Measurements from ENCODE around the gene ZNG1A.
A peak's percentile ranks its signal among the peaks of the same experiment; 100 is the strongest.
"Not testable (repeated sequence)": the region's sequence is repeated elsewhere in the genome, so short reads cannot be mapped to it uniquely, and the experiment has no call there.

Gene ZNG1A

GRCh38 chr9:117144-117994 is 61.5 kb downstream of the ZNG1A start:
- DNase-seq (ENCODE audit: low spot score); in situ Hi-C loops (cut with MboI; ENCODE audit: low sequenced_read_pairs, unreplicated experiment): not testable (repeated sequence)

- in situ Hi-C loops (cut with MboI; ENCODE audit: low sequenced_read_pairs, unreplicated experiment): not testable (repeated sequence)
Observed at GRCh38 chr9:116239-117077, 62.4 kb downstream of the ZNG1A start.

GRCh38 chr9:115118-115451 is 63.8 kb downstream of the ZNG1A start:
- DNase-seq (ENCODE audit: low spot score): peak; percentile 6

More at GRCh38 chr9:116239-117077, 62.4 kb downstream of the ZNG1A start:
- DNase-seq (ENCODE audit: low spot score): not testable (repeated sequence)

GRCh38 chr9:114267-115117 is 64.4 kb downstream of the ZNG1A start:
- peak; percentile 20 for DNase-seq (ENCODE audit: low spot score)
- in situ Hi-C loops (cut with MboI; ENCODE audit: low sequenced_read_pairs, unreplicated experiment): not testable (repeated sequence)

More at GRCh38 chr9:115118-115451, 63.8 kb downstream of the ZNG1A start:
- in situ Hi-C loops (cut with MboI; ENCODE audit: low sequenced_read_pairs, unreplicated experiment): not testable (repeated sequence)

- DNase-seq (ENCODE audit: low spot score): peak; percentile 67
- in situ Hi-C loops (cut with MboI; ENCODE audit: low sequenced_read_pairs, unreplicated experiment): not testable (repeated sequence)
Observed at GRCh38 chr9:113468-114266, 65.2 kb downstream of the ZNG1A start.

GRCh38 chr9:112589-113467 is 66.0 kb downstream of the ZNG1A start:
- DNase-seq (ENCODE audit: low spot score); in situ Hi-C loops (cut with MboI; ENCODE audit: low sequenced_read_pairs, unreplicated experiment): not testable (repeated sequence)

GRCh38 chr9:110672-111071 is 68.2 kb downstream of the ZNG1A start:
- DNase-seq (ENCODE audit: low spot score); in situ Hi-C loops (cut with MboI; ENCODE audit: low sequenced_read_pairs, unreplicated experiment): not testable (repeated sequence)

- in situ Hi-C loops (cut with MboI; ENCODE audit: low sequenced_read_pairs, unreplicated experiment); DNase-seq (ENCODE audit: low spot score): not testable (repeated sequence)
Observed at GRCh38 chr9:109540-109939, 69.3 kb downstream of the ZNG1A start.

- DNase-seq (ENCODE audit: low spot score); in situ Hi-C loops (cut with MboI; ENCODE audit: low sequenced_read_pairs, unreplicated experiment): not testable (repeated sequence)
Observed at GRCh38 chr9:108742-109495, 69.9 kb downstream of the ZNG1A start.

- DNase-seq (ENCODE audit: low spot score); in situ Hi-C loops (cut with MboI; ENCODE audit: low sequenced_read_pairs, unreplicated experiment): not testable (repeated sequence)
Observed at GRCh38 chr9:105991-106390, 72.9 kb downstream of the ZNG1A start.

GRCh38 chr9:100430-100829 is 78.4 kb downstream of the ZNG1A start:
- DNase-seq (ENCODE audit: low spot score); in situ Hi-C loops (cut with MboI; ENCODE audit: low sequenced_read_pairs, unreplicated experiment): not testable (repeated sequence)

- DNase-seq (ENCODE audit: low spot score); in situ Hi-C loops (cut with MboI; ENCODE audit: low sequenced_read_pairs, unreplicated experiment): not testable (repeated sequence)
Observed at GRCh38 chr9:99867-100266, 79.0 kb downstream of the ZNG1A start.

- in situ Hi-C loops (cut with MboI; ENCODE audit: low sequenced_read_pairs, unreplicated experiment); DNase-seq (ENCODE audit: low spot score): not testable (repeated sequence)
Observed at GRCh38 chr9:98775-99174, 80.1 kb downstream of the ZNG1A start.

GRCh38 chr9:94992-95391 is 83.9 kb downstream of the ZNG1A start:
- DNase-seq (ENCODE audit: low spot score); in situ Hi-C loops (cut with MboI; ENCODE audit: low sequenced_read_pairs, unreplicated experiment): not testable (repeated sequence)

GRCh38 chr9:94323-94722 is 84.5 kb downstream of the ZNG1A start:
- DNase-seq (ENCODE audit: low spot score); in situ Hi-C loops (cut with MboI; ENCODE audit: low sequenced_read_pairs, unreplicated experiment): not testable (repeated sequence)

GRCh38 chr9:93909-94308 is 84.9 kb downstream of the ZNG1A start:
- in situ Hi-C loops (cut with MboI; ENCODE audit: low sequenced_read_pairs, unreplicated experiment); DNase-seq (ENCODE audit: low spot score): not testable (repeated sequence)

Measured in GM13976 (cell line).